Measurements from ENCODE around the gene PLEKHA7. TPM values are rescaled to one million over a fixed set of nuclear protein-coding genes. Genes with fewer than 3 reads are reported as not detected.

Gene PLEKHA7
- total and polyA plus RNA-seq, 2 of the 8 experiments (the other 6 are each of a cell fraction or from before 2014, with no cell fraction given): 11.4 to 25.6 TPM

DNA sequence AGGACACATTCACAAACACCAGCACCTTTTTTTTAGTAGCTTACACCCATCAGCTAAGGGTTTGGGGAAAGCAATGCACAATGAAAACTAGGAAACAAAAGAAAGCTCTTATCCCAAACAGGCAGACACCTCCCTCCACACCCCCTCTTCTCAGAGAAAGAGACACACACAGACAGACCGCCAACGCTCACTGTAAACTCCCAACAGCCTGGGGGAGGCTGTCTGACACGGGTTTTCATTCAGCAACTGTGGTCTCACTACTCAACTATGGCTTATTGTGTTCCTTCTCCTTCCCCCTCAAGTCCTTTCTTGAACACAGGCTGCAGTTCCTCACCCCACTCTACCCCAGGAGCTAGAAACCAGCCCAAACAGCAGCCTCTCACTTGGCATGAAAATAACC lies 152.4 kb downstream of the PLEKHA7 start (continued):
- TF ChIP-seq CHD7 (IDR thresholded peaks at IDR 0.05; ENCODE audit: insufficient replicate concordance, low read length) (no peak), BACH1 (IDR thresholded peaks at IDR 0.05; ENCODE audit: low read length) (no peak), RFX5 (IDR thresholded peaks at IDR 0.05; ENCODE audit: borderline replicate concordance, low read depth, low read length) (no peak), HDAC6 (IDR thresholded peaks at IDR 0.05; ENCODE audit: low read depth, low read length) (no peak), POLR2AphosphoS5 (IDR thresholded peaks at IDR 0.05; ENCODE audit: low read depth, low read length) (no peak), PHF8 (conservative IDR thresholded peaks at IDR 0.05; ENCODE audit: low read depth, low read length) (no peak), HDAC2 (IDR thresholded peaks at IDR 0.05; ENCODE audit: borderline replicate concordance in 1 of 2, low read depth in 2 of 2, low read length in 2 of 2) (no peak)
- TF ChIP-seq, protein P1, sequence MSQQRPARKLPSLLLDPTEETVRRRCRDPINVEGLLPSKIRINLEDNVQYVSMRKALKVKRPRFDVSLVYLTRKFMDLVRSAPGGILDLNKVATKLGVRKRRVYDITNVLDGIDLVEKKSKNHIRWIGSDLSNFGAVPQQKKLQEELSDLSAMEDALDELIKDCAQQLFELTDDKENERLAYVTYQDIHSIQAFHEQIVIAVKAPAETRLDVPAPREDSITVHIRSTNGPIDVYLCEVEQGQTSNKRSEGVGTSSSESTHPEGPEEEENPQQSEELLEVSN (IDR thresholded peaks at IDR 0.05): no peak
